GM18520 (cell line): Measurements from ENCODE around the gene LEF1.

Experiments used
- ATAC-seq: cut with Tn5 transposase; IDR thresholded peaks from one replicate; pipeline ENCODE4 v1.9.1; 2021; ENCODE audit not compliant: unreplicated experiment

LEF1 gene

DNA sequence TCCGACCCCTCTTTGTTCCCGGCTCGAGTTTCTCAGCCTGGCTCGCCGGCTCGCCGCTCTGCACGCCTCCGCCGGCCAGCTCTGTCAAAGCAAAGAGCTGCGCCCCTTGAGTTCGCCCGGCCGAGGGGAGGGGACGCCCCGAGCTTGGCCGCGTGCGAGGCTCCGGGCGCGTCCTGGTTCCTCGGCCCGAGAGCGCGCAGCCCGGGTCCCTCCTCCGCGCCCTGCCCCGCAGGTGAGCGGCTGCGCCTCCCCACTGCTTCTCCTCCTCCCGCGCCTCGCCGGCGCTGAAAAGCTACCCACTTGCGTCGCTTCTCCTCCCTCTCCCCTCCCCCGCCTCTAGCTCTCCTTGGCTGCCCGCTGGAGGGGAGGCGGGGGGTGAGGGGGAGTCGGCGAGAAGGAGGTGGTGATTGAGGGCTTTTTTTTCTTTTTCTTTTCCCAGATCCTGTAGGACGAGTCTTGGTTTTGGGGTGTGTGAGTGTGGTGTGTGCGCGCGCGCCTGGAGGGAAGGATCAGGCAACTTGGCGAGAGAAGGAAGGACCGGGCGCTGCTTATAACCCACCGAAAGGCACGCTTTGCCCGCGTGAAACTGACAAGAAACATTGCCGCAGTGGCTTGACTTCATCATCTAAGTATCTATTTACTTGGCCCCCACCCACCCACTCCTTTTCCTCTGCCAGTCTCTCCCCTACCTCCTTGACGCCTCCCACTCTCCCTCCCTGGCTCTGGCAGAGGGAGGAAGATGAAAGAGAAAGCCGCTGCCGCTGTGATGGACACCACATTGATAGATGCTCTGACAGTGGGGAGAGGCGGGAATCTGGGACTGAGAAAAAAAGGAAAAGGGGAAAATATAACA is at the start of gene LEF1:
LEF1 (minus strand) TSS at position 262 of the 853 bp plus-strand sequence. CDS start 1,165 bp downstream, outside the sequence.
- no peak for ATAC-seq

DNA sequence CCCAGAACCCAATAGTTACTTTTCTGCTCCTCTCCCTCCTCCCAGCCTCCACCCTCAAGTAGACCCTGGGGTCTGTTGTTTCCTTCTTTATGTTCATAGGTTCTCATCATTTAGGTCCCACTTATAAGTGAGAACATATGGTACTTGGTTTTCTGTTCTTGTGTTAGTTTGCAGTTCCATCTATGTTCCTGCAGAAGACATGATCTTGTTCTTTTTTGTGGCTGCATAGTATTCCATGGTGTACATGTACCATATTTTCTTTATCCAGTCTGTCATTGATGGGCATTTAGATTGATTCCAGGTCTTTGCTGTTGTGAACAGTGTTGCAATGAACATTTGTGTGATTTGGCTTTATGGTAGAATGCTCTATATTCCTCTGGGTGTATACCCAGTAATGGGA is 47.8 kb upstream of the LEF1 start:
- no peak for ATAC-seq

DNA sequence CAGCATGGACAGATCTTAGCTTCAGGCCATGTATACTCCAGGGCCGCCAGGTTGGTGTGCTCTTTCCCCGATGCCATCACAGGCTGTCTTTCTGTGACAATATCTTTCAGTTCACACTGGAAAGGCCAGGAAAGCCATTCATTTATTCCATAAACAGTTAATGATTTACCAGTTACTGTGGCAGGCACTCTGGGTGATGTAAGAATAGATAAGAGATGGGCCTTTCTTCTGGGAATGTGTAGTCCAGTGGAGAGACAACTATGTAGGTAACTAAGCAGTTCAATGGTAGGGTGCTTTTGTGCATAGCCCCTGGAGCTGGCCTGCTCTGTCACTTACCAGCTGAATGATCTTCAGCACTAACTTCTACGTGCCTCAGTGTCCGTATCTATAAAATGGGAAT is 46.3 kb upstream of the LEF1 start:
- ATAC-seq = no peak

DNA sequence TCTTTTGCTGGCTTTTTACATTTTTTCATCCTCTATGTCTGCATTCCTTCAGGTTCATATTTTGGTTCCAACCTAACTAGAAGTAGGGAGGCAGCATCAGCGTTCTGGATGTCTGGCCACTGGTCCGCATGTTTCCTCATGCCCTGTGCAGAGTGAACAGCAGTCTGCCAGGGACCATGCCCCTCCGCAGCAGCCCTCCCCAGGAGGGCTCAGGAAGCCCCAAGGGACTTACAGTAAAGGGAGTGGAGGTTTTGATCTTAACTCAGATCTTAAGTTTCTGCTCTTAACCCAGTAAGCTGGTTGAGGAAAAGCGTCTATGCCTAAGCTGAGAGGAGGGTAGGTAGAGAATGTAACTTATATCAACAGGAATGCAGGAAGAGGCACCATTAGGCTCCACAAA is 45.0 kb upstream of the LEF1 start:
- no peak for ATAC-seq

GRCh38 chr4:108213308-108213707 is 44.6 kb upstream of the LEF1 start:
- ATAC-seq = no peak

- no peak for ATAC-seq
Measured at GRCh38 chr4:108210989-108211835, 42.5 kb upstream of the LEF1 start.

DNA sequence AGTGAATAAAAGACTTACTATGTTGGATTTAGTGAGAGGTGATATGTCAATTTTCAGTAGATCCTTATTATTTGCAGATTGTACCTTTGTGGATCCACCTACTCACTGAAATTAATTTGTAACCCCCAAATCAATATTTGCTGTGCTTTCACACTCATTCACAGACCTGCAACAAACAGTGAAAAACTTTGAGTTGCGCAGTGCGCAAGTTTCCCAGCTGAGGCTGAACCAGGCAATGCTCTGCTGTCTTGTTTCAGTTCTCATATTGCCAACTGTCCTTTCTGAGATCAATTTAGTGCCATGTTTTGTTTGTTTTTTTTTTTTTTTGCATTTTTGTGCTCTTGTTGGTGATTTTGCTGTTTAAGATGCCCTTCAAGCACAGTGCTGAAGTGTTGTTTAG is 40.8 kb upstream of the LEF1 start:
- ATAC-seq = no peak

- ATAC-seq = peak; percentile 53
Measured at GRCh38 chr4:108205859-108206258, 37.1 kb upstream of the LEF1 start.

DNA sequence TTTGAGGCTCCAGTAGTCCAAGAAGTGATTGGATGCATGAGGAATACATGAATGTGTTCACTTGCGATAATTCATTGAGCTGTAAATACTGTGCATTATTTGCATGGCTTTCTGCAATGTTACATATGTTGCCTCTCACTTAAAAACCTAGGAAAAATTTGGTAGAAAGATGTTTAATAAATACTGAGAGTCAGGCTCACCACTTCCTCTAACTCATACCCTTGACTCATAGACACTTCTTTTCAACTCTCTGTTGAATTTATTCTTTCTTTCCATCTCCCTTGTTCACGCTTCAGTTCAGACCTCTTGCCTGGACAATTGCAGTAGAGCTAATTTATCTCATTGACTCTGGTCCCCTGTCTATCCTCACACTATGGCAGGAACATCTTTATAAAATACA is 35.8 kb upstream of the LEF1 start:
- no peak for ATAC-seq

DNA sequence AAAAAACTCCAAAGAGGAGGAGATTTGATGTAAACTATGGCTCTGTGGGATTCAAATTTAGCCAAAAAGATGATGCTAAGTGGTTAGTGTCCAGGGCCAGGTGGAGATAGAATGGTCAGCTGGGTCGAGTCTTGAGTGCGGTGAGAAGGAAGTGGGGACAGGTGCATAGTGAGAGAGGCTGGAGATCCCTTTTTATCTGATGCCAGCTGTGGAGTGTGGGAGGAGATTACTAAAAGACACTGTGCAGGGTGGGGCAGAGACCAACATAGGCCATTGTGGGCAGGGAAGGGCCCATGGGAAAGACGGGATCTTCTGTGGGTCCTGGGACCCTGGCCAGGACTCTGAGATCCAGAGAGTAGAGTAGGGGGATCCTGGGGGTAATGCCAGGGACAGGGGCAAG is 34.6 kb upstream of the LEF1 start:
- ATAC-seq = no peak

DNA sequence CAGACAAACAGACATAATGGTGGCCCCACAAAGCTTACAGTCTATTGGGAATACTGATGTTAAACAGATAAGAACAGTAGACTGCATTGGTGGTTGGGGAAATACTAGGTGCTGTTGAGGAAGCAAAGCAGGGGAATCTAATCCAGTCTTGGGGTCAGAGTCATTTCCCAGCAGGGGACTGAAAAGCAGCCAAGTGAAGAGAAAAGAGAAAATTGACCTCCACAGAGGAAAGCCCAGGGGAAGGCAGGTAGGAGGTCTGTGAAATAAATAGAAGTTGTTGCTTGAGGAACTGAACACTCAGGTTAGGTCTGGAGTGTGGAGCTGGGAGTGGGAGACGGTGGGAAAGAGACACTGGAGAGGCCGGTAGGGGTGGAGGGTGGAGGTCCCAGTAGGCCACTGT is 33.0 kb upstream of the LEF1 start:
- ATAC-seq = no peak

- no peak for ATAC-seq
Measured at GRCh38 chr4:108199881-108200280, 31.1 kb upstream of the LEF1 start.

GRCh38 chr4:108193886-108194672 is 25.3 kb upstream of the LEF1 start:
- ATAC-seq = no peak

- ATAC-seq = no peak
Measured at GRCh38 chr4:108192935-108193334, 24.2 kb upstream of the LEF1 start.

DNA sequence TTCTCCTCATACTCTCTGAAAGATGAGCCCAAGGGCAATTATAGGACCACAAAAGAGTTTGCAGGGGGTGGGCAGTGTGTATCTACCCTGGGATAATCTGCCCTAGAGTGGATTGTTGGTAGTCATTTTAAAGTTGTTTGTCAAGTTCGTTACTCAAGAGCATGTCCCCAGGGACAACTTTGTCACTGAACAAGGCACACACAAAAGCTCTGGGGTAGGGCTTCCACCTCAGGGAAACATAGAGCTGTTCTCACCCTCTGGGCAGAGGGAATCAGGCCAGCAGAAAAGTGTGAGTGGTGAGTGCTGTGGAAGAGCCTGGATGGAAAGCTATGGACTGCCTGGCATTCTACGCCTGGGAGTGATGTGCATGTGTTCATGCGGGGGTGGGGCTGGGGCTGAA is 23.3 kb upstream of the LEF1 start:
- no peak for ATAC-seq

DNA sequence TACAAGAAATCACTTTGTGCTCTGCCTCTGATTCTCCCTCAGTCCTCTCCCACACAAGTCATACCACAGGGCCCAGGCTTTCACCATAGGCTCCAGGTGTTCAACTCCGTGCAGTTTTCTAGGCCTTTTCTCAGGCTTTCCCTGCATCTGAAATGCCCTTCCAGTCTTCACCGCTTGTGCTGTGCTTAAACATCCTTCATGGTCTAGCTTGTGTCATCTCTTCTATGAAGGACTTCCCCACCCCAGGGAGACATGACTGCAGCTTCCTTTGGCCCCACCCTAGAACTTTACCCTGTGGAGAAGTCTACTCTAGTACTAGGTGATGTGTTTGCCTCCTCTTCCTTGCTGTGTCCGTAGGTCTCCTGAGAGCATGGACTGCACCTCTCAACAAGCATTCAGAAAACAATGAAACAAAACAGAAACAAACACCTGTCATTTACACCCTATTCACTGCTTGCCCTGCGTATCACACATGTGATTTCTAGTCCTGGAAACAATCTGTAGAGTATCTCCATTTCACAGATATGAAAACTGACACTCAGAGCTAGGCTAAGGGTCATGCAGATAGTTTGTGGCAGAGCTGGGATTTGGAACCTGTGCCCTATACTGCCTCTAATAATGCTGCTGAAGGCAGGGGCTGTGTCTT is 22.7 kb upstream of the LEF1 start:
- no peak for ATAC-seq

DNA sequence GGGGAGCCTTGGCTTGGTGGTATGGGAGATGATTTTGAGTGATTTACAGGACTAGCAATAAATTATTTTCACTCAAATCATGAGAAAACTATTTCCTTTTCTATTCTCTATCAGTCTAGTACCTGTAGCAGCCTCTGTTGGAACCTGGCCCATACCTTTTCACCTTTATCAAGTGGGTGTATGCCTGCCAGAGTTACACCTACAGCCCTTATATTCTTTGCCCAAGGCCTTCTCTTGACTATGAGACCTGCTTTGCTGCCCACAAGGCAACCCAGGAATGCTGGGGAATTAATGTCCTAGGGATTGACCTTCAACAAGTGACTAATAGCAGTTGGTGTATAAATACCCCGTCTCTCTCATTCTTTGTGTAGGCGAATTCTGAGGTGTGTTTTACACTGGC is 20.0 kb upstream of the LEF1 start:
- no peak for ATAC-seq

- ATAC-seq = no peak
Measured at GRCh38 chr4:108185252-108185651, 16.5 kb upstream of the LEF1 start.

DNA sequence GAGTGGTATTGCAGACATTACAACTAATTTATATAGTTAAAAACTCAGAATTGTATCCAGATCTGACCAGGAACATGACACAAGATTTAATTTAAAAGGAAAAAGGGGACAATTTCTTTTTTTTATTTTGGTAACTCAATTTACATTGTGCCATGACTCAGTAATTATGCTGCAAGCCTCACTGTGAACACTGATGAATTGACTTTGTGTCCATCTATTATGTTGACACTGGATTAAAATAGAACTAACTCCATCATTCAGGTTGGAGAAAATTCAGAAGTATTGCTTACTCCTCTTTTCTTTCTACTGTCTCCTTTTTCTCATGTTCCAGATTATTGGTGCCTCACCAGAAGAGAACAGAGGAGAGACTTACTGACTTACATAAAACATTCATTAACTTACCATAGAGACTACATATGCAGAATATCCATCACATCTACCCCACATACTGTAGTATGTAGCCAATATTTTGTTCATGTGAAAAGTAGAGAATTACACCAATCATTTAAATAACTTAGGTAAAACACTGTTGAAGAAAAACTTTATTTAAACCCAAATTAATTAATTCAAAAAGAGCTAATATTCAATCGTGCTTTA is 15.8 kb upstream of the LEF1 start:
- no peak for ATAC-seq

- no peak for ATAC-seq
Measured at GRCh38 chr4:108181704-108182103, 13.0 kb upstream of the LEF1 start.
